ENCODE data around the gene TP53I11. TPM values are rescaled to one million over a fixed set of nuclear protein-coding genes. Genes with fewer than 3 reads are reported as not detected.

The TP53I11 gene
- total RNA-seq, 2 donors from 2014 or later: 60.0 to 141 TPM

- Histone ChIP-seq H3K27me3 (replicated peaks; ENCODE audit: insufficient read depth) (no peaks in the 10 kb centered on the region), H3K9me3 (no peaks in the 10 kb centered on the region), H3K36me3 (no peaks in the 10 kb centered on the region), H3K4me1 (ENCODE audit: control insufficient read depth in 1 of 2, low read depth in 2 of 2) (peaks cover 0 to 10% of the 10 kb centered on the region in 2 donors), H3K4me3 (no peak overlapping the region), H3K27ac (no peak overlapping the region)
- DNase-seq (ENCODE audit: low spot score) (no peak), ATAC-seq (ENCODE audit: insufficient number of reproducible peaks, low FRiP score, low read depth) (no peak)
- no peak for TF ChIP-seq CTCF (IDR thresholded peaks at IDR 0.05)
These were observed 36.6 kb downstream of the TP53I11 start for GRCh38 chr11:44914105-44914504.

GRCh38 chr11:44913502-44913901 is 37.2 kb downstream of the TP53I11 start:
- ATAC-seq (ENCODE audit: insufficient number of reproducible peaks, low FRiP score, low read depth): no peak
- TF ChIP-seq CTCF (IDR thresholded peaks at IDR 0.05): no peak
- no peak for DNase-seq (ENCODE audit: low spot score)
- Histone ChIP-seq H3K36me3 (no peaks in the 10 kb centered on the region), H3K27ac (no peak overlapping the region), H3K4me3 (no peak overlapping the region), H3K4me1 (ENCODE audit: control insufficient read depth in 1 of 2, low read depth in 2 of 2) (peaks cover 0 to 10% of the 10 kb centered on the region in 2 donors), H3K9me3 (no peaks in the 10 kb centered on the region), H3K27me3 (replicated peaks; ENCODE audit: insufficient read depth) (no peaks in the 10 kb centered on the region)

DNA sequence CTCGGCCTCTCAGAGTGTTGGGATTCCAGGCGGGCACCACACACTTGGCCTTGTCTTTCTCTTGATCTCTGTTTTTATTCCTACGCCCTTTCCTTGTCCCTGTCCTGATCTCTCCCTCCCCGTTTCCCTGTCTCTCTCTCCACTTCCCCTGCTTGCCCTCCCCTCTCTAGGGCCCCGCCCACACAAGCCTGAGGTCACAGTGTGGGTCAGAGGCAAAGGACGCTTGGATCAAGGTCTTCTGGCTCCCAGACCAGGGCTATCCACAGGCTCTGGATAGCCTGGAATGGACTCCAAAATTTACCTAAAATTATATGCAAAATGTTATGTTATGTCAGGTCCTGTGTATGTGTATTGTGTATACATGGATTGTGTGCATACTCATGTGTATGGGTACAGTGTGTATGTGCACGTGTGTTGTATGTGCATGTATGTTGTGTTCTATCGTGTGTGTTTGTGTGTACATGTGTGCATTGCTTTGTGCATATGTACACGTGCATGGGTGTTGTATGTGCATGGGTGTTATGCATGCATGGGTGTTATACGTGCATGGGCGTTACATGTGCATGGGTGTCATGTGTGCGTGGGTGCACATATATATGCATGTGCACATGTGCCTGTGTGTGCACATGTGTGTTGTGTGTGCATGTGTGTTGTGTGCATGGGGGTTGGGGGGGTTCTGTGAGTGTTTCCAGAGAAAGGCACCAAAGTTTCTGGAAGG is 38.3 kb downstream of the TP53I11 start:
- H3K4me3 ChIP-seq: no peak overlapping the region
- no peak for ATAC-seq (ENCODE audit: insufficient number of reproducible peaks, low FRiP score, low read depth)
- H3K27me3 ChIP-seq (replicated peaks; ENCODE audit: insufficient read depth): no peaks in the 10 kb centered on the region
- no peaks in the 10 kb centered on the region for H3K36me3 ChIP-seq
- peaks cover 0 to 10% of the 10 kb centered on the region in 2 donors for H3K4me1 ChIP-seq (ENCODE audit: control insufficient read depth in 1 of 2, low read depth in 2 of 2)
- no peak overlapping the region for H3K27ac ChIP-seq
- no peak for TF ChIP-seq CTCF (IDR thresholded peaks at IDR 0.05)
- no peak for DNase-seq (ENCODE audit: low spot score)
- H3K9me3 ChIP-seq: no peaks in the 10 kb centered on the region

DNA sequence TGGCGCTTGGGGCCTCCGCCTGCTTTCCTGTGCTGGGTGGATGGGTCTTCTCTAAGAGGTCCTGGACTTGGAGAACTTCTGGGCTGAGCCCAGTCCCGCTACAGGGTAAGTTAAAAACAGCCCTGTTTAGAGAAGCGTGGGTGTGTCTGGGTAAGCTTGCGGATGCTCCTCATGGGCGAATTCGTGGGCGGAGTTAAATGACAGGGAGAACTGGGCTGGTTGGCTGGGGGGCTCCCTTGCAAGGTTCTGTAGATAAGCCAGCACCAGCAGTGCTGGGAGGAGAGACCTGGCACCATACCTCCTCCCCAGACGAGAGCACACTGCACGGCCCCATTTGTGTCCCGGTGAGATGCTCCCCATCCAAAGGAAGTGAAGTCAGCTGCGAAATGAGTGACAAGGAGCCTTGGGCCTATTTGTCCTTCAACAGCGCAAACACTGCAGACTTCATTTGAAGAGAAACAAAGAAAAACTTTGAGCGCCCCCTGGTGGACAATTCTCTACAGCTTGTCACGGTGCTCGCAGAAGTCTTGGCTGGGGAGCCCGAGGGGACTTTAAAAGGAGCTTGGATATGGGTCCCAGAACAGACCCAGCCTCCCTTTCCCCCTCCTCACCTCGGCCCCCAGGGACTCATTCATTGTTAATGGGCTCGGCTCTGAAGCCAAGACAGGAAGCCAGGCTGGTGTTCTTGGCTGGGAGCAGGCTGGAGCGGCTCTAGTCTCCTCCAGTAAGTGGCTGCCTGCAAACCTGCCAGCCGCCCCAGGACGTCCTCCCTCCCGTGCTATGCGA is 39.5 kb downstream of the TP53I11 start:
- peak; percentile 78 for DNase-seq (ENCODE audit: low spot score)
- peak; percentile 68 for ATAC-seq (ENCODE audit: insufficient number of reproducible peaks, low FRiP score, low read depth)
- no peak overlapping the region for H3K4me3 ChIP-seq
- H3K9me3 ChIP-seq: no peaks in the 10 kb centered on the region
- no peaks in the 10 kb centered on the region for H3K27me3 ChIP-seq (replicated peaks; ENCODE audit: insufficient read depth)
- H3K27ac ChIP-seq: no peak overlapping the region
- H3K36me3 ChIP-seq: no peaks in the 10 kb centered on the region
- peaks cover 0 to 10% of the 10 kb centered on the region in 2 donors for H3K4me1 ChIP-seq (ENCODE audit: control insufficient read depth in 1 of 2, low read depth in 2 of 2)
- TF ChIP-seq CTCF (IDR thresholded peaks at IDR 0.05): peak; percentile 87

- ATAC-seq (ENCODE audit: insufficient number of reproducible peaks, low FRiP score, low read depth) (no peak), DNase-seq (ENCODE audit: low spot score) (no peak)
- H3K27me3 ChIP-seq (replicated peaks; ENCODE audit: insufficient read depth): no peaks in the 10 kb centered on the region
- H3K4me1 ChIP-seq (ENCODE audit: control insufficient read depth in 1 of 2, low read depth in 2 of 2): peaks cover 0 to 10% of the 10 kb centered on the region in 2 donors
- H3K27ac ChIP-seq: no peak overlapping the region
- no peaks in the 10 kb centered on the region for H3K36me3 ChIP-seq
- no peaks in the 10 kb centered on the region for H3K9me3 ChIP-seq
- no peak for TF ChIP-seq CTCF (IDR thresholded peaks at IDR 0.05)
- no peak overlapping the region for H3K4me3 ChIP-seq
These were observed 40.1 kb downstream of the TP53I11 start for GRCh38 chr11:44910591-44910990.
